Measurements from ENCODE around the gene TC2N. TPM values are rescaled to one million over a fixed set of nuclear protein-coding genes. Genes with fewer than 3 reads are reported as not detected.
A peak's percentile ranks its signal among the peaks of the same experiment; 100 is the strongest.

Gene TC2N
- total RNA-seq, 2 donors from 2014 or later: 67.6 to 93.4 TPM

DNA sequence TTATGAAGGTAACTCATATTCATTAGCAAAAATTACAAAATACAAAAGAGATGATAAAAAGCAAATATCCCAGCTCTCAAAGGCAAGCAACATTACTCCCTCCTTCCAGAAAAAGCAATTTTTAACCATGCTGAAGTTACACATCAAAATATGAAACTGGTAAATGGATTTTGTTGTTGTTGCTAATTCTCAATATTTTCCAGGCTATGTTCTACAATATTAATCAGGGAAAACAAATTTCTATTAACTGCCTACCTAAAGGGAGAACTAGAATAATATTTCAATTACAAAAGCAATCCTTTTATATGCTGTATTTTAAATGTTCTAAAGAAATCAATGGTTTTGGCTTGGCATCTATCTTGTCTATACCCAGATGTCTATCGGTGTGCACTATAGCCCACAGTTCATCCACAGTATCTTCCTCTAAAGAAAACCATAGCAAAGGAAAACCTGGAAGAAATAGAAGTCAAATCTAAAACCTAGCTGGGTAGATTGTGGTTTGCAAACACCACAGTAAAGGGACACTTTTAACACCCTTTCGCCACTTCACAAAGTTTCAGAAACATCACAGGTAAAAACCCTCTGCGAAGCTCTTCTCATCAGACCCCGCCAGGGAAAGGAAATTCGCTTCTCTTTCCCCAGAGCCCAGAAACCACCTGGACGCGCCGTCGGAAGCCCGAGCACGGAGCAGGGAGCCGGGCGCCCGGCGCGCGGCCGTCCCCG lies 32.0 kb downstream of the TC2N start:
- DNase-seq: peak; percentile 52
- intact Hi-C loops (cut with DNase I): no loop called here
- no peak for TF ChIP-seq CTCF (IDR thresholded peaks at IDR 0.05)
- H3K27me3 ChIP-seq: no peaks in the 10 kb centered on the region
- H3K36me3 ChIP-seq: no peaks in the 10 kb centered on the region
- peak overlapping the region; percentile 87 for H3K27ac ChIP-seq
- no peaks in the 10 kb centered on the region for H3K9me3 ChIP-seq
- H3K4me3 ChIP-seq: peak overlapping the region; percentile 73
- peaks cover 8% of the 10 kb centered on the region for H3K4me1 ChIP-seq
- peak overlapping the region; percentile 78 to 94 for H3K9ac ChIP-seq (ENCODE audit: low read depth in 2 of 2, low read length in 2 of 2)

- no peak for TF ChIP-seq CTCF (IDR thresholded peaks at IDR 0.05)
- Histone ChIP-seq H3K27ac (no peak overlapping the region), H3K27me3 (no peaks in the 10 kb centered on the region), H3K36me3 (no peaks in the 10 kb centered on the region), H3K4me3 (no peak overlapping the region), H3K9ac (ENCODE audit: low read depth in 2 of 2, low read length in 2 of 2) (no peak overlapping the region), H3K9me3 (no peaks in the 10 kb centered on the region), H3K4me1 (peaks cover 11% of the 10 kb centered on the region)
- intact Hi-C loops (cut with DNase I): no loop called here
- no peak for DNase-seq
Observed at GRCh38 chr14:91834571-91834970, 32.8 kb downstream of the TC2N start.

DNA sequence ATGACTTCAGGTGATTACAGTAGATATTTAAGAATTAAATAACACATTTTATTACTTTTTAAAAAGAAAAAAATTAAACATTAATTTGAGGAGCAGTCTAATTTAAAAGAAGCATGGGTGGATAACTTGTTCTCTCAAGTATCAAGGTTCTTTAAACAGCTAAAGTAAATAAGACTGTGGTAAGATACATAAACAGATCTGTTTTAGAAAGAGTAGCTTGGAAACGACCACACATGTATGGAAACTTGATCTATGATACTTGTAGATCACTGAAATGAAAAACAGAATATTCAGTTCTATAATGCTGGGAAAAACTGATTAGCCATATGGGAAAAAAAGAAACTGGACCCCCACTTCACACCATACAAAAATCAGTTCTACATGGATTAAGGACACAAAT lies 36.0 kb downstream of the TC2N start:
- Histone ChIP-seq H3K9me3 (no peaks in the 10 kb centered on the region), H3K9ac (ENCODE audit: low read depth in 2 of 2, low read length in 2 of 2) (no peak overlapping the region), H3K4me3 (no peak overlapping the region), H3K27me3 (no peaks in the 10 kb centered on the region), H3K36me3 (no peaks in the 10 kb centered on the region), H3K4me1 (peaks cover 7% of the 10 kb centered on the region), H3K27ac (peak overlapping the region; percentile 1)
- no peak for DNase-seq
- TF ChIP-seq CTCF (IDR thresholded peaks at IDR 0.05): no peak
- intact Hi-C loops (cut with DNase I): no loop called here

DNA sequence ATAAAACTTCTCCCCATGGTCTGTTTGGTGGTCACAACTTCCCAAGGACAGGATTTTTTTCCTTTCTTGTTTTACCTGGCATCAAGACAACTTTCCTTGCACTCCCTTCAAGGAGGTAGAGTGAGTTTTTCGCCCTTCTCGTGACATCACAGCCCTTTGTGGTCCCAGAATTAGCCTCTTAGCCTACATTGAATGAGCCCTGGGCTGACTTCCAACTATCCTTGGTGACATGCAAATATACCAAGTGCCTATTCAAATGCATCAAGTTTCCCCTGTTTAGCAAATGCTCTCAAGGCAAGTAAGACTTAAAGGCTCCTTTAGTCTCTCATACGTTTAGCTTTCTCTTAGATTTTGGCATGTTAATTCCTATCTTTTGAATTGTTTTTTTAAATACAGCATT lies 36.6 kb downstream of the TC2N start:
- Histone ChIP-seq H3K4me3 (no peak overlapping the region), H3K27ac (peak overlapping the region; percentile 1), H3K9me3 (no peaks in the 10 kb centered on the region), H3K9ac (ENCODE audit: low read depth in 2 of 2, low read length in 2 of 2) (no peak overlapping the region), H3K36me3 (no peaks in the 10 kb centered on the region), H3K4me1 (peaks cover 7% of the 10 kb centered on the region), H3K27me3 (no peaks in the 10 kb centered on the region)
- intact Hi-C loops (cut with DNase I): no loop called here
- TF ChIP-seq CTCF (IDR thresholded peaks at IDR 0.05): no peak
- DNase-seq: peak; percentile 67

DNA sequence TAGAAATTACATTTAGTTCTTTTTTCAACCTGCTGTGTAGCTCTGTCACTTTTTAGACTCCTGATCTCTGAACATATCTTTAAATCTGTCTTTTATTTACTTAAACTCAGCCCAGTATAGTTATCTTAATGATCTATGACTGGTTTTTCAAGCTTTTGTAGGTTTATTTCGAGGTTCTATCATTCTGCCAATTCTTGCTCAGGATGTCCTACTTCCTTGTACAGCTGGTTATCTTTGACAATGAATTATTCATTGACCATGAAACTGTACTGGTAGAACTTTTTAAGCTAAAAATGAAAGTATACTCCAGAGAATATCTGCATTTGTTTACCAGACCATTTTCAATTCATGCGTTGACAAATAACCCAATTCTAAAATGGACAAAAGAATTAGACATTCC lies 37.8 kb downstream of the TC2N start:
- H3K9ac ChIP-seq (ENCODE audit: low read depth in 2 of 2, low read length in 2 of 2): no peak overlapping the region
- no peak overlapping the region for H3K27ac ChIP-seq
- H3K4me3 ChIP-seq: no peak overlapping the region
- TF ChIP-seq CTCF (IDR thresholded peaks at IDR 0.05): no peak
- intact Hi-C loops (cut with DNase I): no loop called here
- H3K36me3 ChIP-seq: no peaks in the 10 kb centered on the region
- H3K27me3 ChIP-seq: no peaks in the 10 kb centered on the region
- H3K9me3 ChIP-seq: no peaks in the 10 kb centered on the region
- no peak for DNase-seq
- H3K4me1 ChIP-seq: peaks cover 7% of the 10 kb centered on the region
